ENCODE results near the gene RSBN1L.
"Not testable (repeated sequence)": the region's sequence is repeated elsewhere in the genome, so short reads cannot be mapped to it uniquely, and the experiment has no call there.

Gene RSBN1L

GRCh38 chr7:77778535-77778934 lies 82.3 kb downstream of the RSBN1L start:
- DNase-seq: no peak

GRCh38 chr7:77782383-77782782 lies 86.1 kb downstream of the RSBN1L start:
- DNase-seq: no peak

GRCh38 chr7:77783111-77783510 lies 86.9 kb downstream of the RSBN1L start:
- no peak for DNase-seq

- DNase-seq: no peak
These were observed 87.3 kb downstream of the RSBN1L start for GRCh38 chr7:77783545-77783944.

GRCh38 chr7:77784426-77784825 lies 88.2 kb downstream of the RSBN1L start:
- not testable (repeated sequence) for DNase-seq

- no peak for DNase-seq
These were observed 89.8 kb downstream of the RSBN1L start for GRCh38 chr7:77786018-77786417.

GRCh38 chr7:77786741-77787140 lies 90.5 kb downstream of the RSBN1L start:
- no peak for DNase-seq

GRCh38 chr7:77788327-77788902 lies 92.2 kb downstream of the RSBN1L start:
- no peak for DNase-seq

GRCh38 chr7:77791336-77791735 lies 95.1 kb downstream of the RSBN1L start:
- no peak for DNase-seq

- DNase-seq: no peak
These were observed 95.7 kb downstream of the RSBN1L start for GRCh38 chr7:77791956-77792355.

- no peak for DNase-seq
These were observed 97.7 kb downstream of the RSBN1L start for GRCh38 chr7:77794000-77794399.

- DNase-seq: no peak
These were observed 99.8 kb downstream of the RSBN1L start for GRCh38 chr7:77796109-77796508.

- no peak for DNase-seq
These were observed 100.7 kb downstream of the RSBN1L start for GRCh38 chr7:77796960-77797359.

- peak; percentile 84 to 92 for DNase-seq
These were observed 101.6 kb downstream of the RSBN1L start for GRCh38 chr7:77797734-77798393.

- peak; percentile 100 for DNase-seq
These were observed 102.3 kb downstream of the RSBN1L start, which contains the start of the genes PHTF2 and TMEM60 for GRCh38 chr7:77798394-77799077. Gene PHTF2, plus strand, starts transcription at chr7:77798773. Gene TMEM60, minus strand, starts transcription at chr7:77798434. Its CDS starts 4,061 bp downstream, at chr7:77794373.

GRCh38 chr7:77799078-77799964 lies 103.1 kb downstream of the RSBN1L start:
- DNase-seq: peak; percentile 51 to 85

GRCh38 chr7:77800158-77800557 lies 103.9 kb downstream of the RSBN1L start:
- DNase-seq: peak in 1 of 2 experiments; percentile 10

GRCh38 chr7:77800730-77801129 lies 104.5 kb downstream of the RSBN1L start:
- DNase-seq: no peak

GRCh38 chr7:77802557-77803405 lies 106.5 kb downstream of the RSBN1L start:
- DNase-seq: no peak

GRCh38 chr7:77806425-77806824 lies 110.2 kb downstream of the RSBN1L start:
- no peak for DNase-seq

GRCh38 chr7:77808517-77808916 lies 112.3 kb downstream of the RSBN1L start:
- no peak for DNase-seq
